GM18508 (cell line): Measurements from ENCODE around the gene LRCH3.
"Not testable (repeated sequence)": the region's sequence is repeated elsewhere in the genome, so short reads cannot be mapped to it uniquely, and the experiment has no call there.

Source experiments
- ATAC-seq: cut with Tn5 transposase; IDR thresholded peaks from one replicate; pipeline ENCODE4 v1.9.1; 2021; ENCODE audit warnings: moderate number of reproducible peaks; ENCODE audit not compliant: insufficient read depth, unreplicated experiment

The LRCH3 gene

GRCh38 chr3:197912741-197913476 lies 121.9 kb downstream of the LRCH3 start:
- no peak for ATAC-seq

- ATAC-seq: no peak
These were observed 122.8 kb downstream of the LRCH3 start for GRCh38 chr3:197913641-197914380.

- ATAC-seq: not testable (repeated sequence)
These were observed 130.6 kb downstream of the LRCH3 start for GRCh38 chr3:197921429-197922275.

- no peak for ATAC-seq
These were observed 135.4 kb downstream of the LRCH3 start for GRCh38 chr3:197926418-197926817.

- not testable (repeated sequence) for ATAC-seq
These were observed 136.5 kb downstream of the LRCH3 start for GRCh38 chr3:197927578-197927977.

- ATAC-seq: no peak
These were observed 145.8 kb downstream of the LRCH3 start for GRCh38 chr3:197936819-197937384.
